Fibroblast of lung (primary cell): ENCODE measurements around the gene PRKCA. TPM values are rescaled to one million over a fixed set of nuclear protein-coding genes. Genes with fewer than 3 reads are reported as not detected.
A peak's percentile ranks its signal among the peaks of the same experiment; 100 is the strongest.

Experiments
- DNase-seq, 2 donors: peaks; one replicate each; pipeline versions ENCODE4 v3.0.0 to v3.0.0-alpha.2; 2010; ENCODE audit warnings: low read depth in 2 of 2
- H2AFZ ChIP-seq: 2 replicates; pipeline ENCODE4 v1.5.1; 2012; ENCODE audit warnings: low read length, control low read depth, inconsistent platforms
- H3K27ac ChIP-seq: 2 replicates; pipeline ENCODE4 v1.5.1; 2011; ENCODE audit warnings: low read length, control low read depth; ENCODE audit not compliant: insufficient read depth
- H3K27me3 ChIP-seq: 2 replicates; pipeline ENCODE4 v1.5.1; 2011; ENCODE audit warnings: mild to moderate bottlenecking, low read length; ENCODE audit not compliant: control insufficient read depth, insufficient read depth
- H3K36me3 ChIP-seq: 2 replicates; pipeline ENCODE4 v1.5.1; 2011; ENCODE audit warnings: low read length; ENCODE audit not compliant: control insufficient read depth, insufficient read depth
- H3K4me1 ChIP-seq: 2 replicates; pipeline ENCODE4 v1.5.1; 2011; ENCODE audit warnings: low read length; ENCODE audit not compliant: control insufficient read depth, insufficient read depth; ENCODE audit errors: extremely low read depth
- H3K4me2 ChIP-seq: 2 replicates; pipeline ENCODE4 v1.5.1; 2011; ENCODE audit warnings: low read length, control low read depth; ENCODE audit not compliant: insufficient read depth; ENCODE audit errors: extremely low read depth
- H3K4me3 ChIP-seq, 4 experiments: fragments of 200-600 bp in 1 of 4; sonication (generic) in 1 of 4; replicated peaks in 1 of 4; 2 replicates each; pipeline ENCODE4 v1.5.1; 2011 to 2016; ENCODE audit warnings: low read length in 4 of 4, low read depth in 3 of 4, mild to moderate bottlenecking in 3 of 4, control low read depth in 2 of 4, inconsistent platforms in 1 of 4, mixed read lengths in 1 of 4; ENCODE audit not compliant: insufficient read depth in 1 of 4; ENCODE audit errors: control extremely low read depth in 1 of 4
- H3K79me2 ChIP-seq: 2 replicates; pipeline ENCODE4 v1.5.1; 2012; ENCODE audit warnings: mild to moderate bottlenecking, low read length, inconsistent platforms; ENCODE audit not compliant: control insufficient read depth, insufficient read depth
- H3K9ac ChIP-seq: 2 replicates; pipeline ENCODE4 v1.5.1; 2011; ENCODE audit warnings: mild to moderate bottlenecking, low read length, control low read depth; ENCODE audit not compliant: insufficient read depth
- H3K9me3 ChIP-seq: 2 replicates; pipeline ENCODE4 v1.5.1; 2012; ENCODE audit warnings: low read depth, low read length; ENCODE audit not compliant: control insufficient read depth, insufficient read depth
- H4K20me1 ChIP-seq: 2 replicates; pipeline ENCODE4 v1.5.1; 2011; ENCODE audit warnings: low read length; ENCODE audit not compliant: control insufficient read depth, insufficient read depth; ENCODE audit errors: extremely low read depth
- EZH2 ChIP-seq: IDR thresholded peaks from 2 replicates; pipeline ENCODE4 v1.5.1; 2012; ENCODE audit warnings: low read length, control low read depth, mild to moderate bottlenecking; ENCODE audit errors: missing control alignments
- polyA plus RNA-seq, 2 donors: library from polyadenylated mRNA; depleted of rRNA in 1 of 2; stranded (reverse) in 1 of 2; unstranded in 1 of 2; fragments of >200 nt; gene quantifications; 2 replicates each; pipeline ENCODE4 v1.2.1, GENCODE V29; 2011 to 2012; ENCODE audit warnings: missing spikeins in 1 of 2
- total RNA-seq: library from RNA; depleted of rRNA; stranded (reverse); fragments of >200 nt; gene quantifications from 2 replicates; pipeline ENCODE4 v1.2.1, GENCODE V29; 2014
- TF ChIP-seq, protein P1 (sequence below), 2 donors: IDR thresholded peaks in 1 of 2; conservative IDR thresholded peaks in 1 of 2; 1 replicate in 1 of 2; 2 replicates in 1 of 2; pipeline ENCODE4 v1.5.1; 2011 to 2012; ENCODE audit warnings: low read length in 2 of 2, control low read depth in 1 of 2, inconsistent platforms in 1 of 2, low read depth in 1 of 2, mild to moderate bottlenecking in 1 of 2

Gene PRKCA
- total and polyA plus RNA-seq, 2 donors (not counting 1 experiment from before 2014, with no cell fraction given) = 34.0 to 74.2 TPM

DNA sequence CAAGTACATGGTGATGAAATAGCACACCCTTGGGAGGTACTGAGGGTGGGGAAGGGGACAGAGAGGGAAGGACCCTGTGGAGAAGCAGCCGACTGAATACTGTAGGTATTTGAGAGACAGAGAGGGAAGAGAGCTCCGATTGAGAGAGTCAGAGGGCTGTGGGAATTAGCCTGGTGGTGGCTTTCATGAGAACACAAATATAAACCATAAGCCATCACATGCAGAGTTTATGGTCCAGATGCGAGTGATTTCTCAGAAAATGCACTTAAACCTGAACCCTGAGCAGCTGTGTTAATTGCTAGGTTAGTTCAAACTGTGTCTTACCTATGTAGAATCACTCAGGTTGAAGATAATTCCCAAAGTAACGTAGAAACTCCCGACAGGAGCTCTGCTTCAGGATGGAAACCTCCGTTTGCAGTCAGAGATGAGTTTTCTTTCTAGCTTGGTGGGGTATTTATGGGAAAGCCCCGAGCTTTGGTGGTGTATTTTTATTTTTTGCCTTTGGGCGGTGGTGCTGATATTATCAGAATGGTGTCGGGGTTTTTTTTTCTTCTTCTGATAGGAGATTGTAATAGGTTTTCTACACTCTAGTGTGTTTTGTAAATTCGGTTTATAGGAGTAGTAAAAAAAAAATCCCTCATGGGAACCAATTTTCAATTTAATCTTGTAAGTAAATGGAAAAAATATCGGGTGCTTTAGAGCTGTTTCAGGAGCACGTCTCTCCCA lies 347.6 kb downstream of the PRKCA start:
- Histone ChIP-seq H3K27me3 (no peaks in the 10 kb centered on the region), H3K4me2 (no peak overlapping the region), H4K20me1 (no peaks in the 10 kb centered on the region), H3K4me3 (no peak overlapping the region), H2AFZ (no peak overlapping the region), H3K9ac (no peak overlapping the region), H3K27ac (no peak overlapping the region), H3K79me2 (no peaks in the 10 kb centered on the region), H3K4me1 (peaks cover 3% of the 10 kb centered on the region), H3K9me3 (no peaks in the 10 kb centered on the region), H3K36me3 (no peaks in the 10 kb centered on the region)
- no peak for DNase-seq
- TF ChIP-seq, protein P1, sequence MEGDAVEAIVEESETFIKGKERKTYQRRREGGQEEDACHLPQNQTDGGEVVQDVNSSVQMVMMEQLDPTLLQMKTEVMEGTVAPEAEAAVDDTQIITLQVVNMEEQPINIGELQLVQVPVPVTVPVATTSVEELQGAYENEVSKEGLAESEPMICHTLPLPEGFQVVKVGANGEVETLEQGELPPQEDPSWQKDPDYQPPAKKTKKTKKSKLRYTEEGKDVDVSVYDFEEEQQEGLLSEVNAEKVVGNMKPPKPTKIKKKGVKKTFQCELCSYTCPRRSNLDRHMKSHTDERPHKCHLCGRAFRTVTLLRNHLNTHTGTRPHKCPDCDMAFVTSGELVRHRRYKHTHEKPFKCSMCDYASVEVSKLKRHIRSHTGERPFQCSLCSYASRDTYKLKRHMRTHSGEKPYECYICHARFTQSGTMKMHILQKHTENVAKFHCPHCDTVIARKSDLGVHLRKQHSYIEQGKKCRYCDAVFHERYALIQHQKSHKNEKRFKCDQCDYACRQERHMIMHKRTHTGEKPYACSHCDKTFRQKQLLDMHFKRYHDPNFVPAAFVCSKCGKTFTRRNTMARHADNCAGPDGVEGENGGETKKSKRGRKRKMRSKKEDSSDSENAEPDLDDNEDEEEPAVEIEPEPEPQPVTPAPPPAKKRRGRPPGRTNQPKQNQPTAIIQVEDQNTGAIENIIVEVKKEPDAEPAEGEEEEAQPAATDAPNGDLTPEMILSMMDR (conservative IDR thresholded peaks at IDR 0.05 in 1 of 2, IDR thresholded peaks at IDR 0.05 in 1 of 2; ENCODE audit: low read depth in 1 of 2, low read length in 2 of 2) = no peak
- no peak for TF ChIP-seq EZH2

DNA sequence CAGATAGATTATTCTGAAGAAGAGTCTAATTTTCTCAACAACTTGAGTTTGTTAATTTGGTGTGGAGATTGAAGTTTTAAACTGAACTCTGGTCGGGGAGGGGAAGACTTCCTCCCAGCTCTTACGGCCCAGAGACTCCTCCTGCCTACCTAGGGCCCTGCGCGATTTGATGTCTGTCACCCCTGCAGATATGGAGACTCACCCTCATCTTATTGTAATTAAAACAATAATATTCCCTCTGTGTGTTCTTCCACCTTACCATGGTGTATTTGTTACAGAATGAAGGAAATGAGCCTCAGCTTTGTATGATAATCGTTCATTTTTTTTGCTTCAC lies 348.1 kb downstream of the PRKCA start:
- H3K27ac ChIP-seq = no peak overlapping the region
- no peak overlapping the region for H2AFZ ChIP-seq
- H4K20me1 ChIP-seq = no peaks in the 10 kb centered on the region
- H3K4me1 ChIP-seq = peaks cover 3% of the 10 kb centered on the region
- DNase-seq = no peak
- H3K79me2 ChIP-seq = no peaks in the 10 kb centered on the region
- no peak overlapping the region for H3K4me2 ChIP-seq
- no peaks in the 10 kb centered on the region for H3K36me3 ChIP-seq
- H3K9me3 ChIP-seq = no peaks in the 10 kb centered on the region
- H3K27me3 ChIP-seq = no peaks in the 10 kb centered on the region
- H3K4me3 ChIP-seq = no peak overlapping the region
- H3K9ac ChIP-seq = no peak overlapping the region
- TF ChIP-seq, protein P1 (conservative IDR thresholded peaks at IDR 0.05 in 1 of 2, IDR thresholded peaks at IDR 0.05 in 1 of 2; ENCODE audit: low read depth in 1 of 2, low read length in 2 of 2) = no peak
- TF ChIP-seq EZH2 = no peak

DNA sequence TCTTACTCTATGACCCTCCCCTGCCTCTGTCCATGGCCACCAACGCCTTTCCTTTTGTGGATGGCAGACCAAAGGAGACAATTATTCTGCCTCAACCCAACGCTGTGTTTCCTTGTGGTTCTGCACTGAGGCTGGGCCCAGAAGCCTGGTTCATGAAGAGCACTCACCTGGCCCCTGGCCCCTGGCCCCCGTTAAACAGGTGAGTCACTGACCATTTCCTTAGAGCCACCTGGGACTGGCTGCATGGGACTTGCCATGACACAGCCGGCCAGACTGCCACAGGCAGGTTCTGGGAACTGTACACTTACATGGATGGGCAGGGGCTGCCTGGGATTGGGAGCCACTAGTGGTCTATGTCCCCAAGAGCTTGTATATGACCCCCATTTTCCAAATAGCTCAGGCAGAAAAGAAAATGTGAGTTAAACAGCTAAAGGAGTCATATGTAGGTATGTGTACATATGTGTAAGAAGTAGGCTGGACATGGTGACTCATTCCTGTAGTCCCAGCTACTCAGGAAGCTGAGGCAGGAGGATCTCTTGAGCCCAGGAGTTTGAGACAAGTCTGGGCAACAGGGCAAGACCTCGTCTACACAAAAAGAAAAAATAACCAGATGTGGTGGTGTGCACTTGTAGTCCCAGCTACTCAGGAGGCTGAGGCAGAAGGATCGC lies 350.6 kb downstream of the PRKCA start:
- H3K9me3 ChIP-seq = no peaks in the 10 kb centered on the region
- H3K79me2 ChIP-seq = no peaks in the 10 kb centered on the region
- H3K36me3 ChIP-seq = no peaks in the 10 kb centered on the region
- no peak overlapping the region for H3K4me2 ChIP-seq
- no peaks in the 10 kb centered on the region for H4K20me1 ChIP-seq
- peaks cover 3% of the 10 kb centered on the region for H3K4me1 ChIP-seq
- no peak overlapping the region for H3K27ac ChIP-seq
- H3K9ac ChIP-seq = no peak overlapping the region
- no peak overlapping the region for H2AFZ ChIP-seq
- peak; percentile 22 to 53 for DNase-seq
- no peak overlapping the region for H3K4me3 ChIP-seq
- no peaks in the 10 kb centered on the region for H3K27me3 ChIP-seq
- no peak for TF ChIP-seq EZH2
- TF ChIP-seq, protein P1 (conservative IDR thresholded peaks at IDR 0.05 in 1 of 2, IDR thresholded peaks at IDR 0.05 in 1 of 2; ENCODE audit: low read depth in 1 of 2, low read length in 2 of 2) = no peak
